Activated T-helper 17 cell treated with anti-CD3 and anti-CD28 coated beads, Interleukin-2, amount 50 U/mL, for 72 hours (primary cell): ENCODE results near the gene PTPRZ1. TPM values are rescaled to one million over a fixed set of nuclear protein-coding genes. Genes with fewer than 3 reads are reported as not detected.
A peak's percentile ranks its signal among the peaks of the same experiment; 100 is the strongest.

Experiments used
- ATAC-seq: fragments of 150-1000 bp; cut with Tn5 transposase; replicated peaks from 2 replicates; pipeline ENCODE4 v1.10.0; 2021; ENCODE audit warnings: mild to moderate bottlenecking, moderate library complexity
- H3K27ac Mint-ChIP-seq: one replicate; pipeline ENCODE4 v1.8.0; 2022; ENCODE audit warnings: mixed read lengths
- H3K27me3 Mint-ChIP-seq: one replicate; pipeline ENCODE4 v1.8.0; 2022; ENCODE audit warnings: mixed read lengths
- H3K36me3 Mint-ChIP-seq: one replicate; pipeline ENCODE4 v1.8.0; 2022; ENCODE audit warnings: low read depth, mild to moderate bottlenecking, mixed read lengths
- H3K4me1 Mint-ChIP-seq: one replicate; pipeline ENCODE4 v1.8.0; 2022; ENCODE audit warnings: mixed read lengths
- H3K4me3 Mint-ChIP-seq: one replicate; pipeline ENCODE4 v1.8.0; 2022; ENCODE audit warnings: mild to moderate bottlenecking, mixed read lengths
- H3K9me3 Mint-ChIP-seq: one replicate; pipeline ENCODE4 v1.8.0; 2022; ENCODE audit warnings: mixed read lengths
- total RNA-seq, 2 donors: library from RNA; stranded (reverse); gene quantifications; one replicate each; pipeline ENCODE4 v1.2.3, GENCODE V29; 2022

The PTPRZ1 gene
- total RNA-seq, 2 donors from 2014 or later, result not detected

- Mint-ChIP-seq H3K27me3 (peaks cover 6% of the 10 kb centered on the region), H3K4me1 (no peaks in the 10 kb centered on the region), H3K9me3 (no peaks in the 10 kb centered on the region), H3K4me3 (no peak overlapping the region), H3K27ac (no peak overlapping the region), H3K36me3 (no peaks in the 10 kb centered on the region)
- ATAC-seq, result no peak
Observed at GRCh38 chr7:121957626-121958025, 84.7 kb downstream of the PTPRZ1 start.

- Mint-ChIP-seq H3K27me3 (peaks cover 9% of the 10 kb centered on the region), H3K27ac (no peak overlapping the region), H3K36me3 (no peaks in the 10 kb centered on the region), H3K4me3 (no peak overlapping the region), H3K9me3 (no peaks in the 10 kb centered on the region), H3K4me1 (no peaks in the 10 kb centered on the region)
- no peak for ATAC-seq
Observed at GRCh38 chr7:121960678-121961077, 87.7 kb downstream of the PTPRZ1 start.

DNA sequence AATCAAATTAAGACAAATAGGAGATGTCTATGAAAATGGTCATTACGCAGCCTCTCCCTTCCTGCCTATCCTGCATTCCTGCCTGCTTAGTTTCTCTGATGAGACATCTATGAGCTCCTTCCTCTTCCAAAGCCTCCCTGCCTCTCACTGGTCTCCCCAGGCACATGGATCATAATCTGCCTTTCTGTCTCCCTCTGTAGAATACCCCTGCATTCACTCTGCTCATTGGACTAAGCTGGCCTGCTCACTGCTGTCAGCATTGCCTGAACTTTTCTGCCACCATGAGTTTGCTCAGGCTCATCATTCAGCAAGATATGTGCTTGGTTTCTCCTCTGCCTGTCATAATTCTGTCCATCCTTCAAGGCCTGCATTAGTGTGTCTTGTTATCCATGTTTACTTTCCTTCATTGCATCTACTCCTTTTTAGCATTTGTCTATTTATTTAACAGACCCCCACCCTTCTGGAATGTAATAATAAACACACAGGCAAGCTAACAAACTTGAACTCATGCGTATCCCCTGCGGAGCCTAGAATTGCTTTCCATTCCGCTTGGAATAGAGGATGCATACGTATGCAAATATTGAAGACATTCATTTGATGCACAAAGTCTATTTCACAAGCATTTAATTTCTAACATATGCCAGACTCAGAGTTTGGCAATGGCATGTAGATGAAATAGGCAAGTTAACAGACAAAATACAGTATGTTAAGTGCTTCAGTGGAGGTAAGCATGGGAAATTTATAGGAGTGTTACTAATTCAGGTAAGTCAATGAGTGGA, 88.3 kb downstream of the PTPRZ1 start:
- no peaks in the 10 kb centered on the region for H3K4me1 Mint-ChIP-seq
- no peaks in the 10 kb centered on the region for H3K36me3 Mint-ChIP-seq
- H3K9me3 Mint-ChIP-seq, result no peaks in the 10 kb centered on the region
- no peak overlapping the region for H3K4me3 Mint-ChIP-seq
- H3K27me3 Mint-ChIP-seq, result peaks cover 9% of the 10 kb centered on the region
- ATAC-seq, result no peak
- H3K27ac Mint-ChIP-seq, result no peak overlapping the region

GRCh38 chr7:121966276-121966934, 93.4 kb downstream of the PTPRZ1 start:
- peaks cover 3% of the 10 kb centered on the region for H3K27me3 Mint-ChIP-seq
- no peaks in the 10 kb centered on the region for H3K4me1 Mint-ChIP-seq
- no peaks in the 10 kb centered on the region for H3K36me3 Mint-ChIP-seq
- no peak for ATAC-seq
- H3K4me3 Mint-ChIP-seq, result no peak overlapping the region
- H3K27ac Mint-ChIP-seq, result no peak overlapping the region
- no peaks in the 10 kb centered on the region for H3K9me3 Mint-ChIP-seq

DNA sequence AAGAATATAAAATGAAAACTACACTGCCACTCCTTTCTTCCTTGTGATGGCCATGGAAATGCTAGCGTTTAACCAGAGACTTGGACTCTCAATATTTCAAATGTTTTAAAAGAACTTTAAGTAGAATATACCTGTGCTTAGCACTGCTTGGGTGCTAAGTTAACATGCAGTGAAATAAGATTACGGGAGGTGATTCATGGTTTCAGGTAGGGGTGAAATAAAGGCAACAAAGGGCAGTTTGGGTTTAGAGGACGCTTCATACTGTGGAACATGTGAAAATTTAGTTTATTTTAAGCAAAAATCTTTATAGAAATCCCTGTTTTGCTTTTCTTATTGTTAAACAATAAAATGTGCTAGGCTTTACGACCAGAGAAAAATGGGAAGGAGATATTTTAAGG, 94.0 kb downstream of the PTPRZ1 start:
- ATAC-seq, result no peak

GRCh38 chr7:121985476-121986030, 112.6 kb downstream of the PTPRZ1 start:
- H3K27me3 Mint-ChIP-seq, result no peaks in the 10 kb centered on the region
- H3K4me3 Mint-ChIP-seq, result no peak overlapping the region
- no peaks in the 10 kb centered on the region for H3K4me1 Mint-ChIP-seq
- H3K36me3 Mint-ChIP-seq, result no peaks in the 10 kb centered on the region
- no peak for ATAC-seq
- no peak overlapping the region for H3K27ac Mint-ChIP-seq
- peaks cover 3% of the 10 kb centered on the region for H3K9me3 Mint-ChIP-seq

More for the DNA sequence above, 94.0 kb downstream of the PTPRZ1 start:
- Mint-ChIP-seq H3K4me3 (no peak overlapping the region), H3K4me1 (no peaks in the 10 kb centered on the region), H3K36me3 (no peaks in the 10 kb centered on the region), H3K27ac (no peak overlapping the region), H3K27me3 (peaks cover 3% of the 10 kb centered on the region), H3K9me3 (no peaks in the 10 kb centered on the region)

GRCh38 chr7:121992068-121992467, 119.1 kb downstream of the PTPRZ1 start:
- Mint-ChIP-seq H3K9me3 (no peaks in the 10 kb centered on the region), H3K4me1 (no peaks in the 10 kb centered on the region), H3K4me3 (no peak overlapping the region), H3K27ac (no peak overlapping the region), H3K27me3 (no peaks in the 10 kb centered on the region), H3K36me3 (no peaks in the 10 kb centered on the region)
- no peak for ATAC-seq

DNA sequence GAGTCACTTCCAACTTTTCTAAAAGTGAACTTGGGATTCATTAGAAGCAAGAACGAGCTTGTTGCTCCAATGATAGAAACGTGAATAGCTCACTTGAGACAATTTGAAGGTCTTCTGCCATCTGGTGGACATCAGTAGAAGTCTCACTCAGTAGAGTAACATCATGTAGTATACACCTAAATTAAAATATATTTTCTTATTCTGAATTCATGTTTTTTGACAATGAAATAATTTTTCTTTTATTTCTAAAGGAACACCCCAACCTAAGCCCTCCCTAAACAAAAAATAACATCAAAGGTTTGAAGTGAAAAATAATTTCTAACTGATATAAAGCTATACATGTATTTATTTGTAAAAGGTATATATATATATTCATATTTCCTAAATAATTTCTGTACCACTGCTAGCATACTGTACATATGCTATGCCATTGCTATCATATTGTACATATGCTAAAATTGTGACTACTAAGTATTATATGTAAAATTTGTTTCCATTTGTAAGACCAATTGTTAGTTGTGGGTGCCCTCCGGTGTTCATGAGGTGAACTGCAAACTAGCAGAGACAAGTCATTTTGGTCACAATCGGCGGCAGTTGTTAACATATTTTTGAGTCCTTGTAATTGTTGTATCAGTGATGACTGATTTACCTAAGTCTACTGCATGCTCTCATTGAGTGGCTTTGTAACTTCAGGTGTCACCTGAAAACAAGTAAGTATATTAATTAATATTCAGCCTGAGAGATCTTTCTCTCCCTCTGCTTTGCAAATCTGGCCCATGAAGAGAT, 121.9 kb downstream of the PTPRZ1 start:
- Mint-ChIP-seq H3K4me3 (no peak overlapping the region), H3K4me1 (no peaks in the 10 kb centered on the region), H3K27ac (no peak overlapping the region), H3K27me3 (no peaks in the 10 kb centered on the region), H3K36me3 (no peaks in the 10 kb centered on the region), H3K9me3 (no peaks in the 10 kb centered on the region)
- peak; percentile 69 for ATAC-seq

GRCh38 chr7:122006687-122007086, 133.7 kb downstream of the PTPRZ1 start:
- H3K36me3 Mint-ChIP-seq, result no peaks in the 10 kb centered on the region
- H3K9me3 Mint-ChIP-seq, result no peaks in the 10 kb centered on the region
- H3K27ac Mint-ChIP-seq, result no peak overlapping the region
- H3K27me3 Mint-ChIP-seq, result peaks cover 4% of the 10 kb centered on the region
- no peak for ATAC-seq
- H3K4me3 Mint-ChIP-seq, result no peak overlapping the region
- no peaks in the 10 kb centered on the region for H3K4me1 Mint-ChIP-seq

DNA sequence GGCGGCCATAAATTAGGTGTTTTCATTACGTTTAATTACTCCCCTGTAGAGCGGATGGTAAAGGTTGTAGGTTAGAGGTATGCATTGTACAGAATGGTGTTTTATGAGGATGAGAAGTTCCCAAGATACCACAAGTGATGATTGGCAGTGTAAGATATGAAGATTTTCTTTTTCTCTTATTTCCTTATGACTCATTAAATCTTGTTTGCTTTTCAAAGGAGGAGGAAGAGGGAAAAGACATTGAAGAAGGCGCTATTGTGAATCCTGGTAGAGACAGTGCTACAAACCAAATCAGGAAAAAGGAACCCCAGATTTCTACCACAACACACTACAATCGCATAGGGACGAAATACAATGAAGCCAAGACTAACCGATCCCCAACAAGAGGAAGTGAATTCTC, 137.2 kb downstream of the PTPRZ1 start:
- no peaks in the 10 kb centered on the region for H3K36me3 Mint-ChIP-seq
- H3K9me3 Mint-ChIP-seq, result no peaks in the 10 kb centered on the region
- no peak for ATAC-seq
- H3K27me3 Mint-ChIP-seq, result peaks cover 4% of the 10 kb centered on the region
- no peak overlapping the region for H3K4me3 Mint-ChIP-seq
- H3K27ac Mint-ChIP-seq, result no peak overlapping the region
- no peaks in the 10 kb centered on the region for H3K4me1 Mint-ChIP-seq

DNA sequence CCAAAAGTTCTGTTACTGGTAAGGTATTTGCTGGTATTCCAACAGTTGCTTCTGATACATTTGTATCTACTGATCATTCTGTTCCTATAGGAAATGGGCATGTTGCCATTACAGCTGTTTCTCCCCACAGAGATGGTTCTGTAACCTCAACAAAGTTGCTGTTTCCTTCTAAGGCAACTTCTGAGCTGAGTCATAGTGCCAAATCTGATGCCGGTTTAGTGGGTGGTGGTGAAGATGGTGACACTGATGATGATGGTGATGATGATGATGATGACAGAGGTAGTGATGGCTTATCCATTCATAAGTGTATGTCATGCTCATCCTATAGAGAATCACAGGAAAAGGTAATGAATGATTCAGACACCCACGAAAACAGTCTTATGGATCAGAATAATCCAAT, 140.1 kb downstream of the PTPRZ1 start:
- Mint-ChIP-seq H3K27ac (peak overlapping the region; percentile 3), H3K9me3 (no peaks in the 10 kb centered on the region), H3K4me3 (no peak overlapping the region), H3K27me3 (peaks cover 4% of the 10 kb centered on the region), H3K36me3 (no peaks in the 10 kb centered on the region), H3K4me1 (no peaks in the 10 kb centered on the region)
- peak; percentile 79 for ATAC-seq

DNA sequence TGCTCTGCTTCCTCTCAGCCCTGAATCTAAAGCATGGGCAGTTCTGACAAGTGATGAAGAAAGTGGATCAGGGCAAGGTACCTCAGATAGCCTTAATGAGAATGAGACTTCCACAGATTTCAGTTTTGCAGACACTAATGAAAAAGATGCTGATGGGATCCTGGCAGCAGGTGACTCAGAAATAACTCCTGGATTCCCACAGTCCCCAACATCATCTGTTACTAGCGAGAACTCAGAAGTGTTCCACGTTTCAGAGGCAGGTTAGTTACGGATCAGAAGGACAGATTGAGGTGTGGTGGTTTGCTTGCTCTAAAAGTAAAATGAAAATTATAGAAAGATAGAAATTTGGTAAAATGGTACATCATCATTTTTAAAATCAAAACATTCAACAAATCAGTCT, 140.7 kb downstream of the PTPRZ1 start:
- Mint-ChIP-seq H3K4me3 (no peak overlapping the region), H3K36me3 (no peaks in the 10 kb centered on the region), H3K27me3 (peaks cover 4% of the 10 kb centered on the region), H3K4me1 (no peaks in the 10 kb centered on the region), H3K27ac (peak overlapping the region; percentile 3), H3K9me3 (no peaks in the 10 kb centered on the region)
- no peak for ATAC-seq

- Mint-ChIP-seq H3K27ac (no peak overlapping the region), H3K9me3 (no peaks in the 10 kb centered on the region), H3K27me3 (peaks cover 4% of the 10 kb centered on the region), H3K36me3 (no peaks in the 10 kb centered on the region), H3K4me1 (no peaks in the 10 kb centered on the region), H3K4me3 (no peak overlapping the region)
- ATAC-seq, result no peak
Observed at GRCh38 chr7:122014697-122015096, 141.7 kb downstream of the PTPRZ1 start.

GRCh38 chr7:122018032-122018431, 145.1 kb downstream of the PTPRZ1 start:
- Mint-ChIP-seq H3K27me3 (no peaks in the 10 kb centered on the region), H3K36me3 (no peaks in the 10 kb centered on the region), H3K9me3 (no peaks in the 10 kb centered on the region), H3K4me1 (no peaks in the 10 kb centered on the region), H3K27ac (no peak overlapping the region), H3K4me3 (no peak overlapping the region)
- peak; percentile 43 for ATAC-seq
